ENCODE measurements around the gene HDAC11. TPM values are rescaled to one million over a fixed set of nuclear protein-coding genes. Genes with fewer than 3 reads are reported as not detected.

The HDAC11 gene
- polyA plus RNA-seq, 1 experiment: 7.1 TPM

DNA sequence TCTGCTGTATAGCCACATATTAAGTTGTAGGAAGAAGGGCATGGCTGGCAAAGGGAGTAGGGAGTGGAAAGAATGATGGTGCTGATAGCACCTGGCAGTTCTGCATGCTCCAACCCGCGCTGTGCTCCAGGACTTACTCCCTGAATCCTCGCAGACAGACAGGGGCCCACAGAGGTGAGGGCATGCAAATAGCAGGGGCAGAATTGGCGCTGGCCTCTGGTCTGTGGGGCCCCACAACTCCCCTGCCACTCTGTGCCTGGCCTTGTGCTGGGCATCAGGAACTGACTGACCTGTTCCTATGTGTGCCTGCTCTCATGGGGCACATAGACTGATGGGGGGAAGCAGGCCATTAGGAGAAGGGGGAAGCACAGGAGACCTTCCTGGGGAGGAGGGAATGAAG, 20.9 kb downstream of the HDAC11 start:
- no peaks in the 10 kb centered on the region for H3K9me3 ChIP-seq (ENCODE audit: control insufficient read depth, insufficient read depth, low read length)
- no peak for DNase-seq (ENCODE audit: low read depth, low spot score)
- no peak overlapping the region for H3K27ac ChIP-seq (ENCODE audit: low read depth, low read length)
- ChIA-PET POLR2A (no interaction called here), CTCF (interaction anchor here (0.9 to 11.4 kb wide), 7 partner anchors 9 to 149 kb away, joined by 3 to 695 read pairs (median 5); no protein-coding TSS in a partner anchor)
- no peak overlapping the region for H3K4me3 ChIP-seq (ENCODE audit: low read depth, low read length)
- TF ChIP-seq, protein P1, sequence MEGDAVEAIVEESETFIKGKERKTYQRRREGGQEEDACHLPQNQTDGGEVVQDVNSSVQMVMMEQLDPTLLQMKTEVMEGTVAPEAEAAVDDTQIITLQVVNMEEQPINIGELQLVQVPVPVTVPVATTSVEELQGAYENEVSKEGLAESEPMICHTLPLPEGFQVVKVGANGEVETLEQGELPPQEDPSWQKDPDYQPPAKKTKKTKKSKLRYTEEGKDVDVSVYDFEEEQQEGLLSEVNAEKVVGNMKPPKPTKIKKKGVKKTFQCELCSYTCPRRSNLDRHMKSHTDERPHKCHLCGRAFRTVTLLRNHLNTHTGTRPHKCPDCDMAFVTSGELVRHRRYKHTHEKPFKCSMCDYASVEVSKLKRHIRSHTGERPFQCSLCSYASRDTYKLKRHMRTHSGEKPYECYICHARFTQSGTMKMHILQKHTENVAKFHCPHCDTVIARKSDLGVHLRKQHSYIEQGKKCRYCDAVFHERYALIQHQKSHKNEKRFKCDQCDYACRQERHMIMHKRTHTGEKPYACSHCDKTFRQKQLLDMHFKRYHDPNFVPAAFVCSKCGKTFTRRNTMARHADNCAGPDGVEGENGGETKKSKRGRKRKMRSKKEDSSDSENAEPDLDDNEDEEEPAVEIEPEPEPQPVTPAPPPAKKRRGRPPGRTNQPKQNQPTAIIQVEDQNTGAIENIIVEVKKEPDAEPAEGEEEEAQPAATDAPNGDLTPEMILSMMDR (IDR thresholded peaks at IDR 0.05; ENCODE audit: low read depth, low read length): no peak
- no peaks in the 10 kb centered on the region for H3K27me3 ChIP-seq (ENCODE audit: control insufficient read depth, insufficient read depth, low read length)

DNA sequence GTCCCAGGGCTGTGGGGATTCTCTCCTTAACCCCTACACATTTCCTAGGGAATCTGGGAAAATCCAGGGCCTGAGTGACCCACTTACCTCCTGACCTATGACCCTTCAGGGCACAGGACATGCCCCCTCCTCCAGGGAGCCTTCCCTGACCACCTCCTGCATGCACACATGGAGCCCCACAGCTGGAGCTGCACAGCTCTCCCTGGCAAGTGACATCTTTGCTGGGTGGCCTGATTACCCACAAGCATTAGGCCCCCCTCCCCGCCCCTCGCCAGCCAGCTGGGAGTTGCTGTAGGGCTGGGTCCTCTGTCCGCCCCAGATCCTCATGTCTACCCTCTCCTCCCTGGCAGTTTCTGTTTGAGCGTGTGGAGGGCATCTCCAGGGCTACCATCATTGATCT, 21.4 kb downstream of the HDAC11 start:
- no peaks in the 10 kb centered on the region for H3K9me3 ChIP-seq (ENCODE audit: control insufficient read depth, insufficient read depth, low read length)
- ChIA-PET CTCF (interaction anchor here (4.8 to 11.4 kb wide), 2 partner anchors 13 to 149 kb away, joined by 23 to 695 read pairs; no protein-coding TSS in a partner anchor), POLR2A (no interaction called here)
- TF ChIP-seq, protein P1 (IDR thresholded peaks at IDR 0.05; ENCODE audit: low read depth, low read length): no peak
- no peak for DNase-seq (ENCODE audit: low read depth, low spot score)
- H3K27me3 ChIP-seq (ENCODE audit: control insufficient read depth, insufficient read depth, low read length): no peaks in the 10 kb centered on the region
- H3K4me3 ChIP-seq (ENCODE audit: low read depth, low read length): no peak overlapping the region
- H3K27ac ChIP-seq (ENCODE audit: low read depth, low read length): no peak overlapping the region

DNA sequence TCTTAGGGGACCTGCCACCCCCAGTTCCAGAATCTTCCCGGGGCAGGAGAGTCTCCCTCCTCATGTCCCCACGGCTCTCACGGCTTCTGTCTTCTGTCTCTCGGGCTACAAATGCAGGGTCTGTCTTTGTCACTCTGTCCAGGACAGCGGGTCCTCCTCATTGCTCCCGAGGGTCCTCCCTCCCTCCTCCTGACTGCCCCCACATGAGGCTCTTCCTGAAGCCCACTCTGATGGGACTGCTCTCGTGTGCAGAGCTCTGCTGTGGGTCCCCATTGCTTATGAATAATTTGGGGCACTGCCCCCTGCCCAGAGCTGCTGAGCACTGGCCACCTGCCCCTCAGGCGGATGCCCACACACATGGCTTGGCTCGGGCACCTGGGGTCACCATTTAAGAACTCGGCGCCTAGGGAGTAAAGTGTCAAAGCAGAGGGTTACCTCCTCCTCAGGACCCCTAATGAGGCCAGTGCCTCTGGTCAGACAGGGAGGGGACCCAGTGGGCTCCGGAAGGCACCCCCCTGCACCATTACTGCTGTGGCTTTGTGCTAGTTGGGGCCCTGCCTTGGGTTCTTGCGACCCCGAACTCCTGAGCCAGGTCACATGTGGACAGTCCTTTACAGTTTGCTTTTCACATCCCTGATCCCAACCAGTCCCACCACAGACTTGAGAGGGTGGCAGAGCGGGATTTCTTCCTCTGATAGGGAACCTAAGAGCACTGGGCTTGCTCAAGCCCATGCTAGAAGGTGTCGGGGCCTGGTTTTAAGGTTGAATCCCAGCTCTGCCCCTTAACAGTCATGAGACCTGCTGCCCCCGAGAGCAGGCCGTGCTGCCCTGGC, 22.1 kb downstream of the HDAC11 start:
- CTCF ChIA-PET: interaction anchor here (11.4 kb wide), 1 partner anchor 148 kb away, joined by 695 read pairs; no protein-coding TSS in a partner anchor
- POLR2A ChIA-PET: no interaction called here
- TF ChIP-seq, protein P1 (IDR thresholded peaks at IDR 0.05; ENCODE audit: low read depth, low read length): no peak

DNA sequence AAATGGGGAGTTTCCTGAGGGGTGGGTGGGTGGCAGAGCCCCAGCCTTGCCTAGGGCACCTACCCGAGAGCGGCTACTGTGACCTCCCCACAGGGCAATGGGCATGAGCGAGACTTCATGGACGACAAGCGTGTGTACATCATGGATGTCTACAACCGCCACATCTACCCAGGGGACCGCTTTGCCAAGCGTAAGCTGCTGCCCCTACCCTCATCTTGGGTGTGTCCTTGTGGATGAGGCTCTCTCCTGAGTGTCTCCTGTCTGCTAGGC, 22.6 kb downstream of the HDAC11 start:
- no peaks in the 10 kb centered on the region for H3K9me3 ChIP-seq (ENCODE audit: control insufficient read depth, insufficient read depth, low read length)
- no peak for DNase-seq (ENCODE audit: low read depth, low spot score)
- no peak overlapping the region for H3K4me3 ChIP-seq (ENCODE audit: low read depth, low read length)
- no peaks in the 10 kb centered on the region for H3K27me3 ChIP-seq (ENCODE audit: control insufficient read depth, insufficient read depth, low read length)
- POLR2A ChIA-PET: no interaction called here
- H3K27ac ChIP-seq (ENCODE audit: low read depth, low read length): no peak overlapping the region
- TF ChIP-seq, protein P1 (IDR thresholded peaks at IDR 0.05; ENCODE audit: low read depth, low read length): no peak
- CTCF ChIA-PET: interaction anchor here (11.4 kb wide), 1 partner anchor 148 kb away, joined by 695 read pairs; no protein-coding TSS in a partner anchor

More for the DNA sequence above, 22.1 kb downstream of the HDAC11 start:
- no peak for DNase-seq (ENCODE audit: low read depth, low spot score)
- H3K27ac ChIP-seq (ENCODE audit: low read depth, low read length): no peak overlapping the region
- H3K4me3 ChIP-seq (ENCODE audit: low read depth, low read length): no peak overlapping the region
- H3K27me3 ChIP-seq (ENCODE audit: control insufficient read depth, insufficient read depth, low read length): no peaks in the 10 kb centered on the region
- no peaks in the 10 kb centered on the region for H3K9me3 ChIP-seq (ENCODE audit: control insufficient read depth, insufficient read depth, low read length)

DNA sequence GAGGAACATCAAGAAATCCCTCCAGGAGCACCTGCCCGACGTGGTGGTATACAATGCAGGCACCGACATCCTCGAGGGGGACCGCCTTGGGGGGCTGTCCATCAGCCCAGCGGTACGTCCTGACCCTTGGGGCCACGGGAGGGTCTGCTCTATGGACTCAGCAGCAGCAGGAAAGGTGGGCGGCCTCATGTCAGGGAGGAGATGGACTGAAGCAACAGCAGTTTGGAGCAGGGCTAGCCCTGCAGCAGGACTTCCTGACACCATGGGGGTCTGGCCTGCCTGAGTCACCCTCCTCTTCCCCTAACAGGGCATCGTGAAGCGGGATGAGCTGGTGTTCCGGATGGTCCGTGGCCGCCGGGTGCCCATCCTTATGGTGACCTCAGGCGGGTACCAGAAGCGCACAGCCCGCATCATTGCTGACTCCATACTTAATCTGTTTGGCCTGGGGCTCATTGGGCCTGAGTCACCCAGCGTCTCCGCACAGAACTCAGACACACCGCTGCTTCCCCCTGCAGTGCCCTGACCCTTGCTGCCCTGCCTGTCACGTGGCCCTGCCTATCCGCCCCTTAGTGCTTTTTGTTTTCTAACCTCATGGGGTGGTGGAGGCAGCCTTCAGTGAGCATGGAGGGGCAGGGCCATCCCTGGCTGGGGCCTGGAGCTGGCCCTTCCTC, 24.2 kb downstream of the HDAC11 start:
- no peaks in the 10 kb centered on the region; the same call in 1 of the 2 replicates for H3K9me3 ChIP-seq (ENCODE audit: control insufficient read depth, insufficient read depth, low read length)
- H3K27ac ChIP-seq (ENCODE audit: low read depth, low read length): no peak overlapping the region
- ChIA-PET CTCF (interaction anchor here (1.2 to 11.4 kb wide), 2 partner anchors 8 to 146 kb away, joined by 4 to 695 read pairs; no protein-coding TSS in a partner anchor), POLR2A (no interaction called here)
- H3K4me3 ChIP-seq (ENCODE audit: low read depth, low read length): no peak overlapping the region
- DNase-seq (ENCODE audit: low read depth, low spot score): no peak
- no peaks in the 10 kb centered on the region for H3K27me3 ChIP-seq (ENCODE audit: control insufficient read depth, insufficient read depth, low read length)
- TF ChIP-seq, protein P1 (IDR thresholded peaks at IDR 0.05; ENCODE audit: low read depth, low read length): no peak
